CD4-positive, alpha-beta T cell treated with Interleukin-1 beta for 1 hour (primary cell): ENCODE measurements around the gene KRT20.
"Not testable (repeated sequence)": the region's sequence is repeated elsewhere in the genome, so short reads cannot be mapped to it uniquely, and the experiment has no call there.

ENCODE experiments used
- DNase-seq, 2 donors: peaks; one replicate each; pipeline ENCODE4 v3.0.0-alpha.2; 2020 to 2022

Gene KRT20

GRCh38 chr17:40895106-40895730, 10.2 kb upstream of the KRT20 start:
- no peak for DNase-seq

- DNase-seq: no peak
Observed at GRCh38 chr17:40888196-40888720, 3.2 kb upstream of the KRT20 start.

- no peak for DNase-seq
Observed at GRCh38 chr17:40886090-40886489, 1.0 kb upstream of the KRT20 start.

- DNase-seq: no peak
Observed at GRCh38 chr17:40883626-40884334, 1.3 kb downstream of the KRT20 start.

- DNase-seq: no peak
Observed at GRCh38 chr17:40883031-40883430, 2.0 kb downstream of the KRT20 start.

GRCh38 chr17:40879026-40879425, 6.0 kb downstream of the KRT20 start:
- no peak for DNase-seq

- no peak for DNase-seq
Observed at GRCh38 chr17:40878044-40878443, 7.0 kb downstream of the KRT20 start.

GRCh38 chr17:40873801-40874200, 11.2 kb downstream of the KRT20 start:
- DNase-seq: no peak

GRCh38 chr17:40873255-40873654, 11.8 kb downstream of the KRT20 start:
- no peak for DNase-seq

- DNase-seq: no peak
Observed at GRCh38 chr17:40872416-40872815, 12.6 kb downstream of the KRT20 start.

GRCh38 chr17:40871316-40871715, 13.7 kb downstream of the KRT20 start:
- DNase-seq: no peak

GRCh38 chr17:40870136-40870535, 14.9 kb downstream of the KRT20 start:
- DNase-seq: no peak

GRCh38 chr17:40866838-40867237, 18.2 kb downstream of the KRT20 start, which contains the start of gene KRT12:
Gene KRT12 (minus strand): TSS chr17:40867223. CDS start chr17:40867186, 37 bp downstream.
- DNase-seq: no peak

- no peak for DNase-seq
Observed at GRCh38 chr17:40864661-40865390, 20.2 kb downstream of the KRT20 start.

GRCh38 chr17:40862985-40863733, 21.9 kb downstream of the KRT20 start:
- DNase-seq: no peak

GRCh38 chr17:40859536-40859935, 25.5 kb downstream of the KRT20 start:
- DNase-seq: no peak

- not testable (repeated sequence) for DNase-seq
Observed at GRCh38 chr17:40858667-40859066, 26.4 kb downstream of the KRT20 start.

GRCh38 chr17:40857535-40857934, 27.5 kb downstream of the KRT20 start:
- no peak for DNase-seq

GRCh38 chr17:40854175-40854814, 30.7 kb downstream of the KRT20 start:
- DNase-seq: no peak

- DNase-seq: no peak
Observed at GRCh38 chr17:40852364-40852763, 32.7 kb downstream of the KRT20 start.

- no peak for DNase-seq
Observed at GRCh38 chr17:40850293-40850972, 34.6 kb downstream of the KRT20 start.

- DNase-seq: no peak
Observed at GRCh38 chr17:40849723-40850122, 35.3 kb downstream of the KRT20 start.
